ENCODE measurements around the gene HS3ST1.

GRCh38 chr4:11366859-11367258 lies 61.8 kb downstream of the HS3ST1 start:
- no peak for TF ChIP-seq CTCF (IDR thresholded peaks at IDR 0.05 in 4 of 5, conservative IDR thresholded peaks at IDR 0.05 in 1 of 5)
- TF ChIP-seq POLR2A (IDR thresholded peaks at IDR 0.05), result no peak
